HFFc6 (cell line): ENCODE data around the gene ZNF296. TPM values are rescaled to one million over a fixed set of nuclear protein-coding genes. Genes with fewer than 3 reads are reported as not detected.

Source experiments
- DNase-seq: peaks from one replicate; pipeline ENCODE4 v3.0.0-alpha.2; 2018
- H3K27ac Mint-ChIP-seq: 2 replicates; pipeline ENCODE4 v1.8.0; 2020; ENCODE audit warnings: mild to moderate bottlenecking, mixed read lengths
- H3K27me3 Mint-ChIP-seq: 2 replicates; pipeline ENCODE4 v1.8.0; 2021; ENCODE audit warnings: mild to moderate bottlenecking, moderate library complexity, mixed read lengths; ENCODE audit not compliant: insufficient read depth
- H3K36me3 Mint-ChIP-seq: 2 replicates; pipeline ENCODE4 v1.8.0; 2021; ENCODE audit warnings: low read depth, mixed read lengths
- H3K4me1 Mint-ChIP-seq: 2 replicates; pipeline ENCODE4 v1.8.0; 2020; ENCODE audit warnings: low read depth, mixed read lengths
- H3K4me3 Mint-ChIP-seq: 2 replicates; pipeline ENCODE4 v1.8.0; 2020; ENCODE audit warnings: mild to moderate bottlenecking, moderate library complexity, mixed read lengths
- H3K9me3 Mint-ChIP-seq: 2 replicates; pipeline ENCODE4 v1.8.0; 2020; ENCODE audit warnings: mild to moderate bottlenecking, mixed read lengths
- CTCF ChIP-seq: fragments of 200-600 bp; sonication (generic); IDR thresholded peaks from 2 replicates; pipeline ENCODE4 v1.5.0; 2021; ENCODE audit warnings: antibody characterized with exemption, mild to moderate bottlenecking
- total RNA-seq, 6 experiments: library from RNA; stranded (reverse); fragmentation: NEBNext Ultra II Directional; extraction: Animal tissue kit (Norgen Biotek cat#: 25700); gene quantifications; 2 replicates in 1 of 6; 3 replicates in 5 of 6; pipeline ENCODE4 v1.2.3, GENCODE V29; 2021

The ZNF296 gene
- total RNA-seq, 6 experiments from 2014 or later, result 0.57 to 0.87 (median 0.65) TPM

GRCh38 chr19:45069056-45069455 is 7.2 kb downstream of the ZNF296 start:
- peaks cover 9% of the 10 kb centered on the region for H3K27me3 Mint-ChIP-seq
- no peak overlapping the region for H3K27ac Mint-ChIP-seq
- H3K36me3 Mint-ChIP-seq, result 0 out of 2 replicates have a peak, but pooled peaks cover 4% of the 10 kb centered on the region
- H3K4me1 Mint-ChIP-seq, result no peaks in the 10 kb centered on the region
- TF ChIP-seq CTCF, result no peak
- no peak overlapping the region; the same call in 1 of the 2 replicates for H3K4me3 Mint-ChIP-seq
- H3K9me3 Mint-ChIP-seq, result no peaks in the 10 kb centered on the region
- no peak for DNase-seq

DNA sequence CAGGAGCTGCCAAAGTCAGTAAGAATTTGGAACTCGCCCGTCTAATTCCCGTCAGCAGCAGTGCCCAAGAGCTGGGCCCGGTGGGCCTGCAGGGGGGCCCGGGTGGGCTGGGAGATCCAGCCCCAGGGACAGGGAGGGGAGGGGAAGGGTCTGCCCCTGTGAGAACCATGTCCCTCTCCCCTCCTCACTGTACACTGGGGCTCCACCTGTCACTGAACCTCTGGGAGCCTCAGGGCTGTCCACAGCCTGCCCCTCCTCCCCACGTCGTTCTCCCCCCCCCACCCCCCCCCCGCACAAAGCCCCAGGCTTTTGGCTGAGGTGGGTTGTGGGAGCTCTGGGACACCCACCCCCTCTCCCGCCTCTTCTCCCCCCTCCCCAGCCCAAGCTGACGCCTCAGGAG is 8.2 kb downstream of the ZNF296 start:
- H3K4me3 Mint-ChIP-seq, result no peak overlapping the region
- H3K27me3 Mint-ChIP-seq, result peaks cover 9% of the 10 kb centered on the region
- H3K4me1 Mint-ChIP-seq, result no peaks in the 10 kb centered on the region
- H3K36me3 Mint-ChIP-seq, result 0 out of 2 replicates have a peak, but pooled peaks cover 4% of the 10 kb centered on the region
- no peak for DNase-seq
- TF ChIP-seq CTCF, result no peak
- no peak overlapping the region for H3K27ac Mint-ChIP-seq
- H3K9me3 Mint-ChIP-seq, result no peaks in the 10 kb centered on the region

DNA sequence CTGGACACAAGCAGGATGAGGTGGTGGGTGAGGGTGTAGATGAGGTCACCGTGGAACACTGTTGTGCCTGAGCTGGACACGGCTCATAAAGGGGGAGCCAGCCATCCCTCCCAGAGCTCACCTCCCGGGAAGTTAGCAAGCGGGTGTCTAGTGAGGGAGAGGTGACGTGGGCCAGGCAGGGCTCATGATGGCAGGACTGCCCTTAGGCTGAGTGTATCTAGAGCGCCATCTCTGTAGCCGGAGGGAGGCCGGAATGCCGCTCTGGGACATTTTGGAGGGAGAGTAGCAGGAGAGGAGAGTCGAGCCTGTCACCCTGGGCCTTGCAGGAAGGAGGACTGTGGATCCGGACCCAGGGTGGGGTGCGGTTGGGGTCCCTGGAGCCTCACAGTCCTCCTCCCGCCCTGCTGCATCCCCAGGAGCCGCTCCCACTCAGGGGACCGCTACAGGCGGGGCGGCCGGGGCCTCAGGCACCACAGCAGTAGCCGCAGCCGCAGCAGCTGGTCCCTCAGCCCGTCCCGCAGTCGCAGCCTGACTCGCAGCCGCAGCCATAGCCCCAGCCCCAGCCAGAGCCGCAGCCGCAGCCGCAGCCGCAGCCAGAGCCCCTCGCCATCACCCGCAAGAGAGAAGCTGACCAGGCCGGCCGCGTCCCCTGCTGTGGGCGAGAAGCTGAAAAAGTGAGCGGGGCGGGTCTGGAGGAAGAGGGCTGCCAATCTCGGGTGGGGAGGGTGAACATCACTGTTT is 9.2 kb downstream of the ZNF296 start:
- no peak overlapping the region for H3K27ac Mint-ChIP-seq
- H3K9me3 Mint-ChIP-seq, result no peaks in the 10 kb centered on the region
- peaks cover 7% of the 10 kb centered on the region for H3K27me3 Mint-ChIP-seq
- H3K4me1 Mint-ChIP-seq, result no peaks in the 10 kb centered on the region
- DNase-seq, result no peak
- 0 out of 2 replicates have a peak, but pooled peaks cover 4% of the 10 kb centered on the region for H3K36me3 Mint-ChIP-seq
- H3K4me3 Mint-ChIP-seq, result no peak overlapping the region
- no peak for TF ChIP-seq CTCF

GRCh38 chr19:45063851-45064801 is 12.2 kb downstream of the ZNF296 start:
- Mint-ChIP-seq H3K4me3 (no peak overlapping the region), H3K27ac (no peak overlapping the region), H3K27me3 (peaks cover 2% of the 10 kb centered on the region), H3K4me1 (peaks cover 21% of the 10 kb centered on the region), H3K9me3 (no peaks in the 10 kb centered on the region), H3K36me3 (peaks cover 21% of the 10 kb centered on the region)
- TF ChIP-seq CTCF, result no peak
- no peak for DNase-seq

DNA sequence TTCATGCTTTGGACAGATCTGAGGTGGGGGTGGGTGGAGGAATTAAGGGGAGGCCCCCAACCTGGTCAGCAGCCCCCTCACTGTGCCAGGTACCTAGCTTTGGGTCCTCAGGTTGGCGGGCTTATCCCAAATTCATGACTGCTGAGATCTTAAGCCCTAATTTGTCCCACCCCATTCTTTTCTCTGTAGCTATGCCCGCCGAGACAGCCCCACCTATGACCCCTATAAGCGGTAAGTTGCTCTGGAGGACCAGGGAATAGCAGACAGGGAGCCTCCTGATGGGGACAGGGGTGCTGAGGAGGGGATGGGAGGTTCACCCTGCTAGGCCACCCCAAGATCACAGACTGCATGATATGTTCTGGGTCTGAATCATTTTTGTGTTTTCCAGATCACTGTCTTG is 14.3 kb downstream of the ZNF296 start:
- no peak for DNase-seq
- Mint-ChIP-seq H3K27me3 (no peaks in the 10 kb centered on the region; the same call in 1 of the 2 replicates), H3K9me3 (no peaks in the 10 kb centered on the region), H3K36me3 (peaks cover 32% of the 10 kb centered on the region), H3K27ac (no peak overlapping the region), H3K4me1 (peaks cover 21% of the 10 kb centered on the region), H3K4me3 (no peak overlapping the region)
- no peak for TF ChIP-seq CTCF
